ENCODE data around the gene INPP5A. TPM values are rescaled to one million over a fixed set of nuclear protein-coding genes. Genes with fewer than 3 reads are reported as not detected.

Gene INPP5A
- total and polyA plus RNA-seq, 4 donors: 12.4 to 39.9 (median 28.2) TPM

DNA sequence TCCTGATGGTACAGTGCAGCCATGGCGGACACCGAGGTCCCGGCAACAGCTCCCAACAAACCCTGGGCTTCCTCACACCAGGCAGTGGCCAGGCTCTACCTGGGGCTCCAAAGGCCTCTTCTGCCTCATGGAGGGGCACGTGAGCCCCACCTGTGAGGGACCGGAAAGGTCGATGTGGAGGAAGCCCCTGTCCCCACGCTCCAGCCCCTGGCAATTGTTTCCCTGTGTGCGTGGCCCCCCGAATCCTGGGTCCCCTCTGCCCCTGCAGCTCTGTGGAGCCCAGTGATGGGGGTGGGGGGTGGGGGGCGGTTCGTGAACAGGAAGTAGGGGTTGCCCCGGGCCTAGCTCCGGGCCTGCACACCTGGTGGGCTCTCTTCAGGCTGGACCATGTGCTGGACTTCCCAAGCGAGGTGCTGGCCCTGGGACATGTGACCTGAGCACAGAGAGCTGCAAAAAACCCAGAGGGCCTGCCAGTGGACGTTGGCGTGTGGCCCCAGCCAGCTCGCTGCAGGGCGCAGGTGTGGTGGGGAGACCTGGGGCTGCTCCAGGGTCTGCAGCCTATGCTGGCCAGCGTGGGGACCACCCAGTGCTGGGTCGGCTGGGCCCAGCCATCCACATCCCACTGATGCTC lies 72.6 kb downstream of the INPP5A start:
- H3K4me1 ChIP-seq (ENCODE audit: control insufficient read depth in 5 of 5, insufficient read depth in 5 of 5, low read length in 5 of 5): peaks cover 6 to 31% (median 20%) of the 10 kb centered on the region in 5 donors
- H3K9me3 ChIP-seq (ENCODE audit: control insufficient read depth in 4 of 4, insufficient read depth in 3 of 4, low read length in 3 of 4): no peaks in the 10 kb centered on the region
- ATAC-seq (ENCODE audit: insufficient read depth, low FRiP score) (no peak), DNase-seq (no peak)
- H3K36me3 ChIP-seq (ENCODE audit: control insufficient read depth in 4 of 4, insufficient read depth in 4 of 4, low read length in 4 of 4): peaks cover 0 to 8% (median 0%) of the 10 kb centered on the region in 4 donors
- no peak overlapping the region for H3K4me3 ChIP-seq
- WGBS, 2 donors: 91 to 95% methylated on average over 18 to 20 of the region's 20 CpGs
- no peaks in the 10 kb centered on the region for H3K27me3 ChIP-seq (ENCODE audit: control insufficient read depth in 3 of 3, insufficient read depth in 3 of 3, low read length in 2 of 3)
- no peak for TF ChIP-seq CTCF (IDR thresholded peaks at IDR 0.05; ENCODE audit: control extremely low read depth, extremely low read depth)
- H3K9ac ChIP-seq (ENCODE audit: insufficient read depth in 1 of 2, low read length in 2 of 2): no peak overlapping the region
- H3K27ac ChIP-seq (ENCODE audit: low read depth in 1 of 2, low read length in 1 of 2): no peak overlapping the region

- no peak for TF ChIP-seq CTCF (IDR thresholded peaks at IDR 0.05; ENCODE audit: control extremely low read depth, extremely low read depth)
- ATAC-seq (ENCODE audit: insufficient read depth, low FRiP score): no peak
- 88 to 90% methylated on average over 5 of the region's 5 CpGs for WGBS, 2 donors
Observed at GRCh38 chr10:132611026-132611910, 73.7 kb downstream of the INPP5A start.

DNA sequence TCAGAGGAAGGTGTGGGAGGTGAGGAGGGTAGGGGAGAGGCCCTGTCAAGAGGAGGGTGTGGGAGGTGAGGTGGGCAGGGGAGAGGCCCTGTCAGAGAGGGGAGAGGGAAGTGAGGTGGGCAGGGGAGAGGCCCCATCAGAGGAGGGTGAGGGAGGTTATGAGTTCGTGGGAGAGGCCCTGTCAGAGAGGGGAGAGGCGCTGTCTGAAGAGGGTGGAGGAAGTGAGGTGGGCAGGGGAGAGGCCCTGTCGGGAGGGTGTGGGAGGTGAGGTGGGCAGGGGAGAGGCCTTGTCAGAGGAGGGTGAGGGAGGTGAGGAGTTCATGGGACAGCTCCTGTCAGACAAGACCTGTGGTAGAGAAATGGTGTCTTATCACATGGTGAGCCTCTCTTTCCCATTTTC lies 74.4 kb downstream of the INPP5A start:
- no peak overlapping the region for H3K4me3 ChIP-seq
- H3K9me3 ChIP-seq (ENCODE audit: control insufficient read depth in 4 of 4, insufficient read depth in 3 of 4, low read length in 3 of 4): no peaks in the 10 kb centered on the region
- 52 to 56% methylated on average over 3 of the region's 3 CpGs for WGBS, 2 donors
- H3K27ac ChIP-seq (ENCODE audit: low read depth in 1 of 2, low read length in 1 of 2): no peak overlapping the region
- H3K9ac ChIP-seq (ENCODE audit: insufficient read depth in 1 of 2, low read length in 2 of 2): no peak overlapping the region
- peaks cover 0 to 8% (median 0%) of the 10 kb centered on the region in 4 donors for H3K36me3 ChIP-seq (ENCODE audit: control insufficient read depth in 4 of 4, insufficient read depth in 4 of 4, low read length in 4 of 4)
- no peak for ATAC-seq (ENCODE audit: insufficient read depth, low FRiP score)
- peaks cover 2 to 21% (median 8%) of the 10 kb centered on the region in 5 donors for H3K4me1 ChIP-seq (ENCODE audit: control insufficient read depth in 5 of 5, insufficient read depth in 5 of 5, low read length in 5 of 5)
- DNase-seq: peak in 1 of 3 donors; percentile 45
- TF ChIP-seq CTCF (IDR thresholded peaks at IDR 0.05; ENCODE audit: control extremely low read depth, extremely low read depth): no peak
- no peaks in the 10 kb centered on the region for H3K27me3 ChIP-seq (ENCODE audit: control insufficient read depth in 3 of 3, insufficient read depth in 3 of 3, low read length in 2 of 3)

More at GRCh38 chr10:132611026-132611910, 73.7 kb downstream of the INPP5A start:
- H3K9me3 ChIP-seq (ENCODE audit: control insufficient read depth in 4 of 4, insufficient read depth in 3 of 4, low read length in 3 of 4): no peaks in the 10 kb centered on the region
- no peak overlapping the region for H3K9ac ChIP-seq (ENCODE audit: insufficient read depth in 1 of 2, low read length in 2 of 2)
- H3K27ac ChIP-seq (ENCODE audit: low read depth in 1 of 2, low read length in 1 of 2): no peak overlapping the region
- no peaks in the 10 kb centered on the region for H3K27me3 ChIP-seq (ENCODE audit: control insufficient read depth in 3 of 3, insufficient read depth in 3 of 3, low read length in 2 of 3)
- H3K4me1 ChIP-seq (ENCODE audit: control insufficient read depth in 5 of 5, insufficient read depth in 5 of 5, low read length in 5 of 5): peaks cover 4 to 26% (median 15%) of the 10 kb centered on the region in 5 donors
- H3K36me3 ChIP-seq (ENCODE audit: control insufficient read depth in 4 of 4, insufficient read depth in 4 of 4, low read length in 4 of 4): peaks cover 0 to 8% (median 0%) of the 10 kb centered on the region in 4 donors
- H3K4me3 ChIP-seq: no peak overlapping the region
- no peak for DNase-seq
